Gastrocnemius medialis (tissue), 4 donors: Measurements from ENCODE around the gene RHBDD1. TPM values are rescaled to one million over a fixed set of nuclear protein-coding genes. Genes with fewer than 3 reads are reported as not detected.
A peak's percentile ranks its signal among the peaks of the same experiment; 100 is the strongest.

Experiments used
- ATAC-seq, 2 donors: fragments of 150-250 bp; one replicate each; pipeline ENCODE4 v1.9.1; 2016
- DNase-seq, 2 donors: peaks; one replicate each; pipeline ENCODE4 v3.0.0-alpha.2; 2019
- H3K27ac ChIP-seq, 4 donors: fragments of 200-600 bp; sonication (generic); 1 replicate in 1 of 4; 2 replicates in 3 of 4; pipeline ENCODE4 v1.5.1; 2016 to 2018; ENCODE audit warnings: mild to moderate bottlenecking in 2 of 4, moderate library complexity in 1 of 4
- H3K27me3 ChIP-seq, 3 donors: fragments of 200-600 bp; sonication (generic) in 2 of 3; 1 replicate in 1 of 3; 2 replicates in 2 of 3; pipeline versions ENCODE4 v1.5.1 to v1.6.0; 2016 to 2019; ENCODE audit warnings: mild to moderate bottlenecking in 1 of 3, moderate library complexity in 1 of 3
- H3K36me3 ChIP-seq, 2 donors: fragments of 200-600 bp; sonication (generic) in 1 of 2; one replicate each; pipeline ENCODE4 v1.5.1; 2017 to 2018
- H3K4me1 ChIP-seq, 2 donors: fragments of 200-600 bp; sonication (generic) in 1 of 2; one replicate each; pipeline ENCODE4 v1.5.1; 2016 to 2017; ENCODE audit warnings: mild to moderate bottlenecking in 2 of 2
- H3K4me3 ChIP-seq, 4 donors: fragments of 200-600 bp; sonication (generic) in 3 of 4; 1 replicate in 1 of 4; 2 replicates in 3 of 4; pipeline ENCODE4 v1.5.1; 2016 to 2019; ENCODE audit warnings: mild to moderate bottlenecking in 2 of 4
- H3K9me3 ChIP-seq, 3 donors: fragments of 200-600 bp; sonication (generic) in 2 of 3; 1 replicate in 1 of 3; 2 replicates in 2 of 3; pipeline ENCODE4 v1.5.1; 2016 to 2019
- CTCF ChIP-seq, 5 experiments: fragments of 450-650 bp in 3 of 5; fragments of 200-600 bp in 2 of 5; sonication (generic) in 2 of 5; IDR thresholded peaks in 4 of 5; conservative IDR thresholded peaks in 1 of 5; 1 replicate in 4 of 5; 2 replicates in 1 of 5; pipeline ENCODE4 v1.5.1; 2016 to 2019; ENCODE audit warnings: antibody characterized with exemption in 5 of 5, mild to moderate bottlenecking in 3 of 5, moderate library complexity in 3 of 5
- POLR2A ChIP-seq, 2 donors: fragments of 450-650 bp; IDR thresholded peaks; one replicate each; pipeline ENCODE4 v1.6.1; 2017; ENCODE audit warnings: antibody characterized with exemption in 2 of 2, mild to moderate bottlenecking in 2 of 2, moderate library complexity in 2 of 2
- in situ Hi-C, 4 donors: fragments of 200-750 bp; cut with MboI; loops; one replicate each; pipeline versions ENCODE4 v1.15.0 to v1.8.0; 2017; ENCODE audit warnings: low sequenced_read_pairs in 4 of 4
- intact Hi-C: fragments of 100-400 bp; cut with DNase I; formaldehyde crosslinking; loops from one replicate; pipeline ENCODE4 v1.15.1; 2023; ENCODE audit warnings: low total_unique reads
- total RNA-seq, 4 donors: library from RNA; depleted of rRNA; stranded (reverse); fragments of >200 nt; gene quantifications; one replicate each; pipeline versions ENCODE4 v1.1.0 to v1.2.3, GENCODE V29; 2016

The RHBDD1 gene
- total RNA-seq, 4 donors from 2014 or later: 6.2 to 14.2 (median 8.7) TPM

- H3K27me3 ChIP-seq: no peaks in the 10 kb centered on the region
- intact Hi-C loops (no loop called here), in situ Hi-C loops (loop anchor here in 1 of 4 donors (25.0 kb wide), 2 partner anchors 167 to 1092 kb away; no protein-coding TSS in a partner anchor)
- no peak overlapping the region for H3K27ac ChIP-seq
- H3K9me3 ChIP-seq: no peaks in the 10 kb centered on the region
- no peaks in the 10 kb centered on the region for H3K36me3 ChIP-seq
- TF ChIP-seq POLR2A (IDR thresholded peaks at IDR 0.05): no peak
- no peak for TF ChIP-seq CTCF (IDR thresholded peaks at IDR 0.05 in 4 of 5, conservative IDR thresholded peaks at IDR 0.05 in 1 of 5)
- H3K4me3 ChIP-seq: no peak overlapping the region
- no peak for ATAC-seq
- H3K4me1 ChIP-seq: peaks cover 1 to 2% of the 10 kb centered on the region in 2 donors
- DNase-seq: no peak
Observed at GRCh38 chr2:226979004-226979403, 143.2 kb downstream of the RHBDD1 start.

- no peak for ATAC-seq
- H3K4me1 ChIP-seq: peaks cover 11 to 18% of the 10 kb centered on the region in 2 donors
- H3K36me3 ChIP-seq: no peaks in the 10 kb centered on the region
- intact Hi-C loops: loop anchor here (10.0 kb wide), 1 partner anchor 147 kb away; the partner anchor contains the start of gene RHBDD1
- no peak overlapping the region for H3K27ac ChIP-seq
- no peaks in the 10 kb centered on the region for H3K9me3 ChIP-seq
- no peak overlapping the region for H3K4me3 ChIP-seq
- TF ChIP-seq POLR2A (IDR thresholded peaks at IDR 0.05) (no peak), CTCF (IDR thresholded peaks at IDR 0.05 in 4 of 5, conservative IDR thresholded peaks at IDR 0.05 in 1 of 5) (no peak)
- H3K27me3 ChIP-seq: no peaks in the 10 kb centered on the region
- in situ Hi-C loops: loop anchor here (5.0 to 25.0 kb wide), 7 partner anchors 170 to 1315 kb away; no protein-coding TSS in a partner anchor
- DNase-seq: no peak
Observed at GRCh38 chr2:226981791-226982326, 146.0 kb downstream of the RHBDD1 start.

- peak overlapping the region; percentile 8 to 61 (median 30) for H3K27ac ChIP-seq
- H3K4me1 ChIP-seq: peaks cover 11 to 18% of the 10 kb centered on the region in 2 donors
- TF ChIP-seq POLR2A (IDR thresholded peaks at IDR 0.05) (no peak), CTCF (IDR thresholded peaks at IDR 0.05 in 4 of 5, conservative IDR thresholded peaks at IDR 0.05 in 1 of 5) (no peak)
- H3K27me3 ChIP-seq: no peaks in the 10 kb centered on the region
- DNase-seq: no peak
- ATAC-seq: no peak
- intact Hi-C loops: loop anchor here (10.0 kb wide), 1 partner anchor 149 kb away; the partner anchor contains the start of gene RHBDD1
- H3K9me3 ChIP-seq: no peaks in the 10 kb centered on the region
- H3K36me3 ChIP-seq: no peaks in the 10 kb centered on the region
- H3K4me3 ChIP-seq: no peak overlapping the region
- in situ Hi-C loops: loop anchor here (5.0 to 25.0 kb wide), 7 partner anchors 172 to 1317 kb away; no protein-coding TSS in a partner anchor
Observed at GRCh38 chr2:226983895-226984749, 148.3 kb downstream of the RHBDD1 start.

- Histone ChIP-seq H3K4me1 (peaks cover 11 to 18% of the 10 kb centered on the region in 2 donors), H3K27ac (peak overlapping the region; percentile 8 to 61 (median 30)), H3K27me3 (no peaks in the 10 kb centered on the region), H3K4me3 (no peak overlapping the region), H3K36me3 (no peaks in the 10 kb centered on the region), H3K9me3 (no peaks in the 10 kb centered on the region)
- peak; percentile 79 to 92 for ATAC-seq
- DNase-seq: peak; percentile 12 to 28
- no peak for TF ChIP-seq POLR2A (IDR thresholded peaks at IDR 0.05)
- TF ChIP-seq CTCF (IDR thresholded peaks at IDR 0.05 in 4 of 5, conservative IDR thresholded peaks at IDR 0.05 in 1 of 5): peak; percentile 52 to 73 (median 68)
- in situ Hi-C loops: loop anchor here (5.0 to 25.0 kb wide), 8 partner anchors 173 to 1318 kb away; no protein-coding TSS in a partner anchor
- intact Hi-C loops: loop anchor here (1.0 to 10.0 kb wide), 4 partner anchors 150 to 1317 kb away; partner anchors contain the start of gene RHBDD1
Observed at GRCh38 chr2:226984750-226985582, 149.1 kb downstream of the RHBDD1 start.
